Ovary (tissue), 9 donors: ENCODE data around the gene KDM2B. TPM values are rescaled to one million over a fixed set of nuclear protein-coding genes. Genes with fewer than 3 reads are reported as not detected.

ENCODE experiments used
- DNase-seq, 5 donors: peaks; one replicate each; pipeline ENCODE4 v3.0.0-alpha.2; 2019 to 2020
- H3K27ac ChIP-seq, 2 donors: fragments of 200-600 bp; one replicate each; pipeline versions ENCODE4 v1.5.1 to v1.8.0; 2019 to 2022
- H3K27me3 ChIP-seq: fragments of 200-600 bp; one replicate; pipeline ENCODE4 v1.8.0; 2022
- H3K36me3 ChIP-seq: fragments of 200-600 bp; sonication (generic); one replicate; pipeline ENCODE4 v1.5.1; 2019
- H3K4me1 ChIP-seq: one replicate; pipeline ENCODE4 v1.8.1; 2013; ENCODE audit warnings: mild to moderate bottlenecking, moderate library complexity; ENCODE audit not compliant: insufficient read depth
- H3K4me3 ChIP-seq: fragments of 200-600 bp; sonication (generic); one replicate; pipeline ENCODE4 v1.5.1; 2017
- H3K9me3 ChIP-seq, 2 donors: fragments of 200-600 bp in 1 of 2; sonication (generic) in 1 of 2; one replicate each; pipeline versions ENCODE4 v1.5.1 to v1.8.1; 2013 to 2019; ENCODE audit warnings: mild to moderate bottlenecking in 1 of 2, moderate library complexity in 1 of 2
- CTCF ChIP-seq, 3 donors: fragments of 450-650 bp in 2 of 3; fragments of 200-600 bp in 1 of 3; IDR thresholded peaks; one replicate each; pipeline versions ENCODE4 v1.5.1 to v1.8.0; 2016 to 2022; ENCODE audit warnings: antibody characterized with exemption in 3 of 3, mild to moderate bottlenecking in 1 of 3
- EP300 ChIP-seq: sonication (generic); formaldehyde crosslinking; IDR thresholded peaks from one replicate; pipeline ENCODE4 v1.6.1; 2017; ENCODE audit warnings: antibody characterized with exemption
- POLR2A ChIP-seq: fragments of 450-650 bp; IDR thresholded peaks from one replicate; pipeline ENCODE4 v1.6.1; 2017; ENCODE audit warnings: antibody characterized with exemption, mild to moderate bottlenecking, moderate library complexity
- WGBS, 3 donors: extraction: QIAGEN DNeasy Blood & Tissue Kit in 1 of 3; methylation state at CpG; one replicate each; pipeline versions ENCODE4 v1.1.5 to v1.1.7; 2013 to 2017; 5-methylcytosine and 5-hydroxymethylcytosine counted together
- intact Hi-C, 4 donors: fragments of 100-400 bp; cut with DNase I; formaldehyde crosslinking; loops; one replicate each; pipeline versions ENCODE4 v1.11.0 to v1.15.1; 2022 to 2023
- polyA plus RNA-seq, 2 donors: library from polyadenylated mRNA; stranded (reverse); fragments of 200-250 nt in 1 of 2; fragments of 350-450 nt in 1 of 2; fragmentation: Illumina TruSeq in 1 of 2; extraction: RNeasy Lipid Tissue Mini Kit (QIAGEN cat#74804) in 1 of 2; gene quantifications; one replicate each; pipeline ENCODE4 v1.2.3, GENCODE V29; 2013 to 2014
- total RNA-seq, 7 donors: library from RNA; depleted of rRNA in 2 of 7; stranded (reverse); fragments of >200 nt in 2 of 7; fragmentation: NEBNext Ultra II Directional in 3 of 7; extraction: Animal tissue kit (Norgen Biotek cat#: 25700) in 3 of 7; gene quantifications; one replicate each; pipeline versions ENCODE4 v1.1.0 to v1.2.4, GENCODE V29; 2016 to 2023
- donor health status: DM: no; HTN: no; CAD: no; lungs with moderate emphysema.
- donor health status: DM: no; HTN: no; CAD: no.
- donor health status: Bipolar disorder and iron deficiency.
- donor health status: DM: yes; HTN: yes; CAD: no.
- donor health status: DM: no; HTN: no; CAD: no.
- donor health status: DM: yes; HTN: yes; CAD: no.

Gene KDM2B
- total and polyA plus RNA-seq, 9 donors, result 13.2 to 33.6 (median 23.4) TPM

DNA sequence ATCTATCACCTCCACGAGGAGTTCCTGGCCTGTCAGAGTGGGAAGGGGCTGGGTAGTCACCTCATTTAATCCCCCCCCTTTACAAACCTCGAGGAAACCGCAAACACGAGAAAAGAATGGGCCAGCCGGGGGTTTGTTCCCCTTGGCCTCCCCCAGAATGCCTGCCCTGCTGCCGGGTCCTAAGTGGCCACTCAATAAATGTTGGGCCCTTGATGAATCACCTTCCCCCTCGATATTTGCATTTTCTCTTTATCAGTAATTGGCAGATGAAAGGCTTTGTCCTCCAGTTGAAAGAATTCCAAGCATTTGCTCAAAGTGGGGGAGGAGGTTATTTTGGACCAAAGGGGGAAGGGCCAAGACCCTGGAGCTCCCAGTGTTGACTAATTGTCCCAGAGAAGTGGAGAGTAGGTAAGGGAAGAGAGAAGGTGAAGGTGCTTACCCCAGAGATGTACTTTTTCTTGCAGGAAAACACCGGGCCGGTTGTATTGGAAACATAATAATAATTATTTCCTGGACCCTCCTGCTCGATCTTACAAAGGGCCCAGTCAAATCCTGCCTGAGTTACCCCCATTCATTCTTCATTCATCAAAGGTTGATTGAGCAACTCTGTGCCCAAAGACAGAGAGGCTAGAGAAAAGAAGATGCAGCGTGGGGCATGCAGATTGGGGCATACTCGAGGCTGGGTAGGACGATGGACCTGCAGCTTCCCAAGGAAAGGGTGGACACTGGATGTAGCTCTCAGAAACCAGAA is 1.9 kb upstream of the KDM2B start:
- 30 to 35% (median 32%) methylated on average over 13 of the region's 13 CpGs for WGBS, 3 donors
- no peak for DNase-seq
- Histone ChIP-seq H3K36me3 (no peaks in the 10 kb centered on the region), H3K9me3 (no peaks in the 10 kb centered on the region), H3K4me3 (no peak overlapping the region), H3K4me1 (peaks cover 5% of the 10 kb centered on the region), H3K27me3 (no peaks in the 10 kb centered on the region), H3K27ac (peak overlapping the region in 1 of 2 donors; percentile 35)
- intact Hi-C loops, result no loop called here
- no peak for TF ChIP-seq EP300
- no peak for TF ChIP-seq POLR2A
- TF ChIP-seq CTCF (IDR thresholded peaks at IDR 0.05), result no peak

- H3K4me3 ChIP-seq, result peak overlapping the region; percentile 5
- no peaks in the 10 kb centered on the region for H3K27me3 ChIP-seq
- intact Hi-C loops, result no loop called here
- H3K36me3 ChIP-seq, result no peaks in the 10 kb centered on the region
- DNase-seq, result peak in 2 of 5 donors; percentile 35 to 48
- peaks cover 10% of the 10 kb centered on the region for H3K4me1 ChIP-seq
- no peaks in the 10 kb centered on the region for H3K9me3 ChIP-seq
- peak overlapping the region; percentile 35 to 84 for H3K27ac ChIP-seq
- 8 to 12% (median 11%) methylated on average over 17 of the region's 17 CpGs for WGBS, 3 donors
- TF ChIP-seq POLR2A (no peak), EP300 (no peak), CTCF (IDR thresholded peaks at IDR 0.05) (no peak)
These were observed 1.0 kb upstream of the KDM2B start for GRCh38 chr12:121581686-121582429.

DNA sequence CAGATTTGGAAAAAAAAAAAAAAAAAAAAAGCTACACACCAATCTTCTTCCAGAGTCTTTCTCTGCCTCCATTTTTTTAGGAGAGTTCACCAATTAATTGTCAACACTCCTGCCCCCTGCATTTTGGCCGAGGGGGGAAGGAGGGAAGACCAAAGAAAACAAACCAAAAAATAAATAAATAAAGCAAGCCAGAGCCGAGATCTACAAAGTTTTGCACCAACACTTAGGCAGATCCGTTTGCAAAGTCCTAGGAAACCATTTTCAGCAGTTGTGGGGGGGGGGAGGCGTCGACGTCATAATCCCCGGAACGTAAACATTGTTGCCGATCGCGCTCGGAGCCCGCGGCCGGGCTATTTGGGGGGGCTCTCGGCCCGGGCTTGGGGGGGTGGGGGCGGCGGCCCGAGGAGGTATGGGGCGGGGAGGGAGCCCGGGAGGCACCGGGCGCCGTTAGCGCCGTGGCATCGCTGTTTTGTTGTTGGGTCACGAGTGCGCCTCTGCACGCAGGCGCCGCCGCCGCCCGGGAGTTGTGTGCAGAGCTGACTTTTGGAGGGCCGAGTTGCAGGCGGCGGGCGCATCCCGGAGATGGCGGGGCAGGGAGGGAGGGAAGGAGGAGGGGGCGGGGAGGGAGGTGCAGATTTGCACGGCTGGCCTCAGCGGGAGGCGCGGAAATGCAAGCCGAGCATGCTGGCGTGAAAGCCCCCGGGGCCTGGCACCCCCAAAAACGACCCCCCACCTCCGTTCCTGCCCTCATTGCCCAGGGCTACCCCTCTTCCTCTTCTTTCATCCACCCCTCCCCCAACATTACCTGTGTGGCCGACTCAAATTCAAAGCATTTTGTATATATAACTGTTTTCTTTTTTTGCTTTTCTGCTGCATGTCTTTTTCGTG is 598 bp downstream of the KDM2B start:
- intact Hi-C loops, result loop anchor here in 1 of 4 donors (2.0 to 5.0 kb wide), 2 partner anchors 41 to 47 kb away; partner anchors contain the start of gene ORAI1
- Histone ChIP-seq H3K9me3 (no peaks in the 10 kb centered on the region), H3K36me3 (no peaks in the 10 kb centered on the region), H3K4me3 (peak overlapping the region; percentile 43), H3K27ac (peak overlapping the region; percentile 56 to 84), H3K27me3 (no peaks in the 10 kb centered on the region), H3K4me1 (peaks cover 13% of the 10 kb centered on the region)
- 0 to 1% (median 1%) methylated on average over 35 to 54 of the region's 54 CpGs for WGBS, 3 donors
- peak; percentile 65 to 81 (median 76) for DNase-seq
- TF ChIP-seq POLR2A (no peak), EP300 (no peak), CTCF (IDR thresholded peaks at IDR 0.05) (no peak)

DNA sequence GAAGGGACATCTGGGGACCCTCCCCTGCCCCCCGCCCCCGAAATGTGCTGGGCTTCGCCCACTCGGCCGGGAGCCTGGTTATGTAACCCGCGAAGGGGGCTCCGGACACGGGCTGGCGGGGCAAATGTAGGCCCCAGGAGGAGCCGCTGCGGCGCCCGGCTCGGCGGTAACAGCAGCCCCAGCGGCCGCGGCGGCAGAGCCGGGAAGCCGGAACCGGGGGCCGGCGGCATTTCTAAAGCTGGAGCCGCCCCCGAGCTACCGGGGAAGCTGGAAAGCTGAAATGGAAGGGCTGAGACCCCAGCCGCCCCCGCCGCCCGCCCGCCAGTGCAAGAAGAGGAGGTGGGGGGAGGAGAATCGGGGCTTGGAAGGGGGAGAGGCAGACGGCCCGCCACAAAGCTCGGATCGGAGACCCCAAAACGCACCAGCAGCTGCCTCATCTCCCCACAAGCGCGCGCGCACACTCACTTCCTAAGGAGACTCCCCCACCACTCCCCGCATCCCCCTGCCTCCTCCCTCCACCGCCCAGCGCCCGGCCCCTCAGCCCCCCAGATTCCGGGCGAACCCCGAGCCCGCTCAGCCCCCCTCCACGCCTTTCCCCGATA is 1.5 kb downstream of the KDM2B start:
- Histone ChIP-seq H3K4me3 (peak overlapping the region; percentile 43), H3K9me3 (no peaks in the 10 kb centered on the region), H3K36me3 (no peaks in the 10 kb centered on the region), H3K27me3 (no peaks in the 10 kb centered on the region), H3K4me1 (peaks cover 13% of the 10 kb centered on the region), H3K27ac (peak overlapping the region; percentile 40 to 81)
- intact Hi-C loops, result loop anchor here in 1 of 4 donors (2.0 to 5.0 kb wide), 2 partner anchors 40 to 48 kb away; partner anchors contain the start of gene ORAI1
- 0% methylated on average over 34 to 53 of the region's 53 CpGs for WGBS, 3 donors
- no peak for TF ChIP-seq CTCF (IDR thresholded peaks at IDR 0.05)
- TF ChIP-seq POLR2A, result no peak
- no peak for TF ChIP-seq EP300
- DNase-seq, result peak; percentile 34 to 64 (median 60)
